ENCODE measurements around the gene CSN3.
"Not testable (repeated sequence)": the region's sequence is repeated elsewhere in the genome, so short reads cannot be mapped to it uniquely, and the experiment has no call there.

The CSN3 gene

GRCh38 chr4:70242297-70242696 lies at the start of gene CSN3:
Gene CSN3, plus strand, starts transcription at chr4:70242597. Its CDS starts 2,223 bp downstream, at chr4:70244820.
- not testable (repeated sequence) for DNase-seq

- no peak for DNase-seq
Measured at GRCh38 chr4:70192895-70193294, 49.5 kb upstream of the CSN3 start.

GRCh38 chr4:70195425-70195824 lies 47.0 kb upstream of the CSN3 start, which contains the start of gene ODAM:
Gene ODAM, plus strand, starts transcription at chr4:70195725. Its CDS starts 819 bp downstream, at chr4:70196544.
- no peak for DNase-seq

- DNase-seq = no peak
Measured at GRCh38 chr4:70196857-70197256, 45.5 kb upstream of the CSN3 start.

- DNase-seq = no peak
Measured at GRCh38 chr4:70197842-70198241, 44.6 kb upstream of the CSN3 start.

GRCh38 chr4:70203601-70204000 lies 38.8 kb upstream of the CSN3 start:
- DNase-seq = no peak

- DNase-seq = not testable (repeated sequence)
Measured at GRCh38 chr4:70212752-70213151, 29.6 kb upstream of the CSN3 start.

- not testable (repeated sequence) for DNase-seq
Measured at GRCh38 chr4:70216109-70216508, 26.3 kb upstream of the CSN3 start.

GRCh38 chr4:70216550-70216949 lies 25.8 kb upstream of the CSN3 start:
- not testable (repeated sequence) for DNase-seq

- DNase-seq = not testable (repeated sequence)
Measured at GRCh38 chr4:70221389-70221788, 21.0 kb upstream of the CSN3 start.

- not testable (repeated sequence) for DNase-seq
Measured at GRCh38 chr4:70221818-70222217, 20.6 kb upstream of the CSN3 start.

- no peak for DNase-seq
Measured at GRCh38 chr4:70225824-70226223, 16.6 kb upstream of the CSN3 start, which contains the start of gene FDCSP. Gene FDCSP, plus strand, starts transcription at chr4:70226124. Its CDS starts 5,071 bp downstream, at chr4:70231195.

- no peak for DNase-seq
Measured at GRCh38 chr4:70236125-70236524, 6.3 kb upstream of the CSN3 start.

GRCh38 chr4:70239131-70239883 lies 3.1 kb upstream of the CSN3 start:
- no peak for DNase-seq

GRCh38 chr4:70239884-70240591 lies 2.4 kb upstream of the CSN3 start:
- no peak for DNase-seq

- DNase-seq = no peak
Measured at GRCh38 chr4:70243091-70243490, 694 bp downstream of the CSN3 start.

GRCh38 chr4:70251250-70251944 lies 9.0 kb downstream of the CSN3 start:
- no peak for DNase-seq

GRCh38 chr4:70251945-70252277 lies 9.5 kb downstream of the CSN3 start:
- DNase-seq = no peak

GRCh38 chr4:70269674-70270073 lies 27.3 kb downstream of the CSN3 start:
- no peak for DNase-seq

GRCh38 chr4:70277121-70277520 lies 34.7 kb downstream of the CSN3 start:
- DNase-seq = no peak

GRCh38 chr4:70280567-70280966 lies 38.2 kb downstream of the CSN3 start:
- no peak for DNase-seq

- no peak for DNase-seq
Measured at GRCh38 chr4:70288651-70289050, 46.3 kb downstream of the CSN3 start.

- DNase-seq = no peak
Measured at GRCh38 chr4:70291341-70291740, 48.9 kb downstream of the CSN3 start.

GRCh38 chr4:70297576-70297975 lies 55.2 kb downstream of the CSN3 start:
- DNase-seq = no peak

Data from HCEC 1CT (cell line).